CD4-positive, alpha-beta T cell treated with Interferon alpha-2 for 1 hour (primary cell): ENCODE results near the gene RPS15.

ENCODE experiments used
- DNase-seq, 2 donors: peaks; one replicate each; pipeline ENCODE4 v3.0.0-alpha.2; 2020 to 2022

The RPS15 gene

DNA sequence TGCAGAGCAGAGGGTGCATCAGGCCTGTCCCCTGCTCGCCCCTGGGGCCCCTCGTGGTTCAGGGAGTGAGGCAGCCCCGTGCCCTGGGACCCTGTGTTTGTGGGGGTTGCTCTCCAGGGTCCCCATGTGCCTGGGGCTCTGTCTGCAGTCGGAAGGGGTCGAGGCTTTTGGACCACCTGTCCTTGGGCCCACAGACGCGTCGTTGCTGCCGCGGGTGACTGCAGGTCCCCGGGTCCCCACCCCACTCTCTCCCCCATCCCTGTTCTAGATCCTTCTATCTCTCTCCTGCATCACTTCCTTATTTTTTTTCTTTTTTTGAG lies 50.0 kb downstream of the RPS15 start:
- no peak for DNase-seq

DNA sequence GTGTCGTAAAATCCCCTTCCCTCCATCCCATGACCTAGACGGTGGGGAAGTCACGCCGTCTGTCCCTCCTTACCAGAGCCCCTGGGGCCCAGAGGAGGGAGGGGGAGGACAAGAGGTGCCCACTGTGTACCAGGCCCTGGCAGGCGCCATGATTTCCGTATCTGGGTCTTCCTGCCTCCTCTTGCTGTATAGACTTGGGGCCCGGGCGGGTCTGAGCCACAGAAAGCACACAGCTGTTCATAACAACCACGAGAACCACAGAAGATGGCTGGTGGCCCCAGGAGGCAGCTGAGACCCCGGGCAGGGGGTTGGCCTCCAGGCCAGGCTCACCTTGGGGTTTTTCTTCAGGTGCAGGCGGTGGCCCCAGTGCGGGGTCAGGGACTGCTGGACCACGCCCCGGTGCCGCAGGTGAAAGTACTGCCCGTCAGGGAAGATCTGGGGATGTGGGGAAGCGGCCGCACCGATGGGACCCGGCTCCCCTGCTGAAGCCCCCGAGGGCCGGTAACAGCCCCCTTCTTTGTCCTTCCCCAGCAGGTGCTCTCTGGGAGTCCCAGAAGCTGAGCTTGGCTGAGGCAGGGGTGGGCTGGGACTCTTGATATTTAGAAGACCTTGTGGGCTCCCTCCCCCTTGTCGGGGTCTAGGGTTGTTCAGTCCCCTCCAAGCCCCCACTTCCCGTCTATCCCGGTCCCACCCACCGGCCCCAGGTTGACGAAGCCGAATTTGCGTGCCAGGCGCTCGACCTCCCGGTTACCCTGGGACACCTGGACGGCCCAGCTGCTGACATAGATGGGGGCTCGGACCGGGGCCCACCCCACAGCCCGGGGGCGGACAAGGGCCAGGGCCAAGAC lies 51.5 kb downstream of the RPS15 start:
- DNase-seq, result no peak
